Measurements from ENCODE around the gene BTG2. TPM values are rescaled to one million over a fixed set of nuclear protein-coding genes. Genes with fewer than 3 reads are reported as not detected.
"Not testable (repeated sequence)": the region's sequence is repeated elsewhere in the genome, so short reads cannot be mapped to it uniquely, and the experiment has no call there.

The BTG2 gene
- 100 to 1,000 TPM; 112 to 147 (median 127) TPM for polyA plus RNA-seq

GRCh38 chr1:203304919-203305808 is at the start of gene BTG2:
BTG2 (plus strand) TSS chr1:203305519; CDS start chr1:203305607, 88 bp downstream.
- peaks cover 39 to 62% (median 52%) of the 10 kb centered on the region in 3 donors for H3K27me3 Mint-ChIP-seq (ENCODE audit: low read depth in 3 of 3)
- peaks cover 29 to 36% (median 33%) of the 10 kb centered on the region in 3 donors for H3K36me3 Mint-ChIP-seq
- H3K9me3 Mint-ChIP-seq, result no peaks in the 10 kb centered on the region
- peak within 1 kb of the TSS; percentile 95 to 99 (median 99) for H3K4me3 Mint-ChIP-seq
- H3K4me1 Mint-ChIP-seq, result peaks cover 77 to 80% of the 10 kb centered on the region in 2 donors
- peak; percentile 93 to 94 (median 94) for DNase-seq
- peak within 1 kb of the TSS; percentile 99 to 100 (median 100) for H3K27ac Mint-ChIP-seq

GRCh38 chr1:203256636-203257035 is 48.7 kb upstream of the BTG2 start:
- not testable (repeated sequence) for H3K4me3 Mint-ChIP-seq, H3K27ac Mint-ChIP-seq, H3K9me3 Mint-ChIP-seq, H3K4me1 Mint-ChIP-seq, H3K36me3 Mint-ChIP-seq, DNase-seq
- peaks cover 0 to 20% (median 4%) of the 10 kb centered on the region in 3 donors for H3K27me3 Mint-ChIP-seq (ENCODE audit: low read depth in 3 of 3)

- Mint-ChIP-seq H3K27me3 (ENCODE audit: low read depth in 3 of 3) (peaks cover 0 to 12% (median 9%) of the 10 kb centered on the region in 3 donors), H3K4me1 (peaks cover 10 to 13% of the 10 kb centered on the region in 2 donors), H3K9me3 (no peaks in the 10 kb centered on the region), H3K36me3 (no peaks in the 10 kb centered on the region), H3K4me3 (no peak overlapping the region), H3K27ac (no peak overlapping the region)
- no peak for DNase-seq
Measured at GRCh38 chr1:203263496-203263895, 41.8 kb upstream of the BTG2 start.

GRCh38 chr1:203264052-203264501 is 41.2 kb upstream of the BTG2 start:
- H3K27ac Mint-ChIP-seq, result no peak overlapping the region
- H3K27me3 Mint-ChIP-seq (ENCODE audit: low read depth in 3 of 3), result peaks cover 0 to 12% (median 9%) of the 10 kb centered on the region in 3 donors
- H3K4me3 Mint-ChIP-seq, result no peak overlapping the region
- H3K4me1 Mint-ChIP-seq, result peaks cover 10 to 13% of the 10 kb centered on the region in 2 donors
- no peak for DNase-seq
- no peaks in the 10 kb centered on the region for H3K9me3 Mint-ChIP-seq
- no peaks in the 10 kb centered on the region for H3K36me3 Mint-ChIP-seq

GRCh38 chr1:203265541-203265940 is 39.8 kb upstream of the BTG2 start:
- H3K27ac Mint-ChIP-seq, result no peak overlapping the region
- no peaks in the 10 kb centered on the region for H3K9me3 Mint-ChIP-seq
- H3K4me3 Mint-ChIP-seq, result no peak overlapping the region
- H3K27me3 Mint-ChIP-seq (ENCODE audit: low read depth in 3 of 3), result peaks cover 0 to 9% (median 8%) of the 10 kb centered on the region in 3 donors
- no peak for DNase-seq
- H3K4me1 Mint-ChIP-seq, result peaks cover 10 to 13% of the 10 kb centered on the region in 2 donors
- H3K36me3 Mint-ChIP-seq, result no peaks in the 10 kb centered on the region

GRCh38 chr1:203266140-203266539 is 39.2 kb upstream of the BTG2 start:
- not testable (repeated sequence) for H3K9me3 Mint-ChIP-seq; H3K4me3 Mint-ChIP-seq; H3K27ac Mint-ChIP-seq; H3K27me3 Mint-ChIP-seq (ENCODE audit: low read depth in 3 of 3); DNase-seq; H3K36me3 Mint-ChIP-seq
- peaks cover 12 to 18% of the 10 kb centered on the region in 2 donors for H3K4me1 Mint-ChIP-seq

- peak overlapping the region; percentile 79 to 91 (median 84) for H3K27ac Mint-ChIP-seq
- H3K9me3 Mint-ChIP-seq, result no peaks in the 10 kb centered on the region
- H3K4me3 Mint-ChIP-seq, result peak overlapping the region; percentile 89 to 94 (median 91)
- H3K4me1 Mint-ChIP-seq, result peaks cover 12 to 23% of the 10 kb centered on the region in 2 donors
- DNase-seq, result peak; percentile 84 to 87 (median 85)
- H3K36me3 Mint-ChIP-seq, result no peaks in the 10 kb centered on the region
- H3K27me3 Mint-ChIP-seq (ENCODE audit: low read depth in 3 of 3), result peaks cover 0 to 9% (median 4%) of the 10 kb centered on the region in 3 donors
Measured at GRCh38 chr1:203267347-203267846, 37.9 kb upstream of the BTG2 start.

- Mint-ChIP-seq H3K4me1 (peaks cover 12 to 25% of the 10 kb centered on the region in 2 donors), H3K9me3 (no peaks in the 10 kb centered on the region), H3K4me3 (peak overlapping the region; percentile 89 to 94 (median 91)), H3K27ac (peak overlapping the region; percentile 79 to 91 (median 84)), H3K27me3 (ENCODE audit: low read depth in 3 of 3) (peaks cover 0 to 9% (median 4%) of the 10 kb centered on the region in 3 donors), H3K36me3 (no peaks in the 10 kb centered on the region)
- no peak for DNase-seq
Measured at GRCh38 chr1:203267912-203268311, 37.4 kb upstream of the BTG2 start.

GRCh38 chr1:203268901-203269653 is 36.2 kb upstream of the BTG2 start:
- Mint-ChIP-seq H3K4me1 (peaks cover 24 to 36% of the 10 kb centered on the region in 2 donors), H3K27ac (no peak overlapping the region), H3K27me3 (ENCODE audit: low read depth in 3 of 3) (peaks cover 0 to 4% (median 4%) of the 10 kb centered on the region in 3 donors), H3K9me3 (no peaks in the 10 kb centered on the region), H3K4me3 (no peak overlapping the region), H3K36me3 (no peaks in the 10 kb centered on the region)
- DNase-seq, result peak; percentile 55 to 66 (median 57)

- H3K4me3 Mint-ChIP-seq, result no peak overlapping the region
- peaks cover 28 to 38% of the 10 kb centered on the region in 2 donors for H3K4me1 Mint-ChIP-seq
- H3K27me3 Mint-ChIP-seq (ENCODE audit: low read depth in 3 of 3), result peaks cover 0 to 4% (median 4%) of the 10 kb centered on the region in 3 donors
- no peak for DNase-seq
- H3K9me3 Mint-ChIP-seq, result no peaks in the 10 kb centered on the region
- H3K36me3 Mint-ChIP-seq, result no peaks in the 10 kb centered on the region
- no peak overlapping the region for H3K27ac Mint-ChIP-seq
Measured at GRCh38 chr1:203269654-203270020, 35.7 kb upstream of the BTG2 start.

GRCh38 chr1:203270448-203270847 is 34.9 kb upstream of the BTG2 start:
- H3K9me3 Mint-ChIP-seq, result no peaks in the 10 kb centered on the region
- no peaks in the 10 kb centered on the region for H3K36me3 Mint-ChIP-seq
- H3K4me3 Mint-ChIP-seq, result no peak overlapping the region
- peak overlapping the region in 4 of 6 donors; percentile 39 to 84 (median 62) for H3K27ac Mint-ChIP-seq
- peaks cover 29 to 44% of the 10 kb centered on the region in 2 donors for H3K4me1 Mint-ChIP-seq
- DNase-seq, result no peak
- peaks cover 0 to 4% (median 4%) of the 10 kb centered on the region in 3 donors for H3K27me3 Mint-ChIP-seq (ENCODE audit: low read depth in 3 of 3)

- no peaks in the 10 kb centered on the region for H3K36me3 Mint-ChIP-seq
- H3K9me3 Mint-ChIP-seq, result no peaks in the 10 kb centered on the region
- peak overlapping the region in 4 of 6 donors; percentile 18 to 84 (median 52) for H3K27ac Mint-ChIP-seq
- no peak overlapping the region for H3K4me3 Mint-ChIP-seq
- peaks cover 0 to 4% (median 4%) of the 10 kb centered on the region in 3 donors for H3K27me3 Mint-ChIP-seq (ENCODE audit: low read depth in 3 of 3)
- H3K4me1 Mint-ChIP-seq, result peaks cover 29 to 44% of the 10 kb centered on the region in 2 donors
- peak; percentile 53 to 62 (median 55) for DNase-seq
Measured at GRCh38 chr1:203271018-203271743, 34.1 kb upstream of the BTG2 start.

Measured in immature natural killer cell (primary cell).